Peyer's patch (tissue), 4 donors: ENCODE results near the gene ACO1. TPM values are rescaled to one million over a fixed set of nuclear protein-coding genes. Genes with fewer than 3 reads are reported as not detected.
"Not testable (repeated sequence)": the region's sequence is repeated elsewhere in the genome, so short reads cannot be mapped to it uniquely, and the experiment has no call there.

Experiments used
- DNase-seq, 3 donors: peaks; one replicate each; pipeline ENCODE4 v3.0.0-alpha.2; 2017 to 2019
- H3K27ac ChIP-seq, 4 donors: fragments of 200-600 bp; sonication (generic); one replicate each; pipeline ENCODE4 v1.5.1; 2016 to 2019
- H3K27me3 ChIP-seq, 2 donors: fragments of 200-600 bp; sonication (generic); one replicate each; pipeline ENCODE4 v1.5.1; 2019
- H3K36me3 ChIP-seq, 3 donors: fragments of 200-600 bp; sonication (generic); one replicate each; pipeline ENCODE4 v1.5.1; 2016 to 2019
- H3K4me1 ChIP-seq, 4 donors: fragments of 200-600 bp; sonication (generic); one replicate each; pipeline ENCODE4 v1.5.1; 2016 to 2019
- H3K4me3 ChIP-seq, 4 donors: fragments of 200-600 bp; sonication (generic); 1 replicate in 3 of 4; 2 replicates in 1 of 4; pipeline ENCODE4 v1.5.1; 2016 to 2019; ENCODE audit warnings: mild to moderate bottlenecking in 1 of 4
- H3K9me3 ChIP-seq, 4 donors: fragments of 200-600 bp; sonication (generic); one replicate each; pipeline ENCODE4 v1.5.1; 2016 to 2019; ENCODE audit warnings: mild to moderate bottlenecking in 1 of 4
- CTCF ChIP-seq, 6 experiments: fragments of 450-650 bp in 4 of 6; fragments of 200-600 bp in 2 of 6; sonication (generic) in 1 of 6; IDR thresholded peaks; one replicate each; pipeline ENCODE4 v1.5.1; 2017 to 2019; ENCODE audit warnings: antibody characterized with exemption in 6 of 6, mild to moderate bottlenecking in 3 of 6, moderate library complexity in 1 of 6
- POLR2A ChIP-seq, 2 donors: fragments of 450-650 bp; IDR thresholded peaks; one replicate each; pipeline ENCODE4 v1.5.1; 2017; ENCODE audit warnings: antibody characterized with exemption in 2 of 2, mild to moderate bottlenecking in 2 of 2, moderate library complexity in 2 of 2
- total RNA-seq, 4 donors: library from RNA; depleted of rRNA; stranded (reverse); fragments of >200 nt; gene quantifications; one replicate each; pipeline ENCODE4 v1.1.0, GENCODE V29; 2016

Gene ACO1
- total RNA-seq, 4 donors from 2014 or later, result 22.3 to 61.8 (median 51.7) TPM

DNA sequence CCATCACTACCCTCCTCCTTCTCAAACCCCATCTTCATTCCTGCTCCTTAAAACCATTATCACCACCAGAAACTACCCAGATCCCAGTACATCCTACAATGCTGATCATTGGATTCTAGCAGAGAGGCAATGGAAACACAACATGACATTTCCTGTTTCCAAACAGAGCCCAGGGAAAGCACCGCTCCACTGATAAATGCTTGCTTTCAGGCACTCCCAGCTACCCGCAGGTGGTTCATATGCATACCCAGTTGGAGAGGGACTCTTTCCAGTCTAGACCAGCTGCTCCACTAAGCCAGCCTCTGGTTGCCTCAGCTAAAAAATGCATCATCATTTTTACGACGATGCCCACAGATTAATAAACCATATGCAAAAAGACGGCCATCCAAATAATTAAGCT is 39.2 kb upstream of the ACO1 start:
- DNase-seq, result no peak
- H3K27ac ChIP-seq, result no peak overlapping the region
- TF ChIP-seq POLR2A (IDR thresholded peaks at IDR 0.05) (no peak), CTCF (IDR thresholded peaks at IDR 0.05) (no peak)
- H3K27me3 ChIP-seq, result no peaks in the 10 kb centered on the region
- no peaks in the 10 kb centered on the region for H3K9me3 ChIP-seq
- H3K4me3 ChIP-seq, result no peak overlapping the region
- no peaks in the 10 kb centered on the region for H3K36me3 ChIP-seq
- H3K4me1 ChIP-seq, result no peaks in the 10 kb centered on the region

DNA sequence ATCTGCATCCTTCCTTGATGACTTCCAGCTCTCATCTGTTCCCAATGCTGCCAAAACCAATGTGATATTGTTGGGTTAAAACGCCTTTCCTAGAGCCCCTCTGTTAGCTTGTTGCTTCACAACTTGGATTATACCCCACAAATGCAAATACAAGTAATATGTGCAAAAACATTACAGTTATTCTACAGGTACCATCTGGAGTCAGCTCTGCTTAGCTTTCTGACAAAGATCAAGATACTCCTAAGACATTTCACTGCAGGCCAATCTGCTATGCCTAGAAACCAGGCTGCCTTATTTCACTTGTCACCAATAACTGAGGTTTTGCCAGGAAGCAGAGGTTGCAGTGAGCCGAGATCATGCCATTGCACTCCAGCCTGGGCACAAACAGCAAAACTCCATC is 36.9 kb upstream of the ACO1 start:
- Histone ChIP-seq H3K27ac (no peak overlapping the region), H3K27me3 (no peaks in the 10 kb centered on the region)
- TF ChIP-seq POLR2A (IDR thresholded peaks at IDR 0.05) (no peak), CTCF (IDR thresholded peaks at IDR 0.05) (no peak)

GRCh38 chr9:32348106-32348695 is 36.2 kb upstream of the ACO1 start:
- TF ChIP-seq POLR2A (IDR thresholded peaks at IDR 0.05) (no peak), CTCF (IDR thresholded peaks at IDR 0.05) (no peak)
- H3K27me3 ChIP-seq, result no peaks in the 10 kb centered on the region
- H3K36me3 ChIP-seq, result no peaks in the 10 kb centered on the region
- no peak for DNase-seq
- H3K9me3 ChIP-seq, result no peaks in the 10 kb centered on the region
- no peak overlapping the region for H3K27ac ChIP-seq
- no peak overlapping the region for H3K4me3 ChIP-seq
- no peaks in the 10 kb centered on the region for H3K4me1 ChIP-seq

More for the DNA sequence above, 36.9 kb upstream of the ACO1 start:
- no peak for DNase-seq
- H3K36me3 ChIP-seq, result no peaks in the 10 kb centered on the region
- no peaks in the 10 kb centered on the region for H3K4me1 ChIP-seq
- H3K4me3 ChIP-seq, result no peak overlapping the region
- no peaks in the 10 kb centered on the region for H3K9me3 ChIP-seq

- Histone ChIP-seq H3K4me3 (no peak overlapping the region), H3K9me3 (no peaks in the 10 kb centered on the region), H3K27ac (no peak overlapping the region), H3K36me3 (no peaks in the 10 kb centered on the region), H3K27me3 (no peaks in the 10 kb centered on the region), H3K4me1 (no peaks in the 10 kb centered on the region)
- TF ChIP-seq CTCF (IDR thresholded peaks at IDR 0.05), result no peak
- no peak for DNase-seq
These were observed 35.4 kb upstream of the ACO1 start for GRCh38 chr9:32349013-32349412.

DNA sequence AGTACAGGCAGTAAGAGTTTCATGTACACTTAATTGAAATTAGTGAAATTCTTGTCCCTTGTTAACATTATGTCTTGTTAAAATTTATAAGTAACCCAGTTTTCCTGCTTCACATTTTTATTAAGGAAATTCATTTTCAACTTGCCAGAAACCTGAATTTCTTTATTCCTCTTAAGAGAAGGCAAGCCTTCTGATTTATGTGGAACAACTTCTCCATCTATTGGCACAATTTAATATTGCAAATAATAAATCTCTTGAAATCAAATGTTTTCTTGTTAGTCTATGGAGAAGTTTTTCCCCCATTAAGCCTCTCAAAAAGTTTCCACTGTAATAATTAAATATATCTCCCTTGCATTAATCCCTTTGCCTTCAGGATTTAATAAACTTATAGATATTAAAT is 33.8 kb upstream of the ACO1 start:
- H3K27me3 ChIP-seq, result no peaks in the 10 kb centered on the region
- TF ChIP-seq CTCF (IDR thresholded peaks at IDR 0.05), result peak in 4 of 6 experiments; percentile 17 to 31 (median 22)
- no peak for TF ChIP-seq POLR2A (IDR thresholded peaks at IDR 0.05)
- no peaks in the 10 kb centered on the region for H3K36me3 ChIP-seq
- no peaks in the 10 kb centered on the region for H3K4me1 ChIP-seq
- H3K9me3 ChIP-seq, result no peaks in the 10 kb centered on the region
- DNase-seq, result no peak
- H3K27ac ChIP-seq, result no peak overlapping the region
- no peak overlapping the region for H3K4me3 ChIP-seq

DNA sequence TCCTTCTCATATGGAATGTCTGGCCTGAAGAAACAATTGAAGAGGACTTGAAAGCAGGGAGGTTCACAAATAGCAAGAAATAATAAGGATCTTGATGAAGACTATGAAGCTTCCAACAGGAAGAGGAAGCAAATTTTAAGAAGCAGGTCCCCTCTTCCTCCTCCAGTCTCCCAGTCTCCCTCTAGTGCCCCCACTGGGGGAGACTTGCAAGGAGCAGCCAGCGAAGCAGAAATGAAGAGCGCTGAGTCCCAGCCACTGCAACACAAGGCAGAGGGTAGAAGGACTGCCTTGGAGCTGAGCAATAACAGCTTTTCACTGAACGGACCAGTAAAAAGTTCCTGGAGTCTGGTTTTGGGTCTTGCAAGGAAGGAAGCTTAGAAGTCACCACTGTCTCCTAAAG is 32.6 kb upstream of the ACO1 start:
- DNase-seq, result no peak
- no peak overlapping the region for H3K27ac ChIP-seq
- no peaks in the 10 kb centered on the region for H3K4me1 ChIP-seq
- no peaks in the 10 kb centered on the region for H3K27me3 ChIP-seq
- H3K36me3 ChIP-seq, result no peaks in the 10 kb centered on the region
- no peak for TF ChIP-seq POLR2A (IDR thresholded peaks at IDR 0.05)
- TF ChIP-seq CTCF (IDR thresholded peaks at IDR 0.05), result no peak
- no peak overlapping the region for H3K4me3 ChIP-seq
- H3K9me3 ChIP-seq, result no peaks in the 10 kb centered on the region

DNA sequence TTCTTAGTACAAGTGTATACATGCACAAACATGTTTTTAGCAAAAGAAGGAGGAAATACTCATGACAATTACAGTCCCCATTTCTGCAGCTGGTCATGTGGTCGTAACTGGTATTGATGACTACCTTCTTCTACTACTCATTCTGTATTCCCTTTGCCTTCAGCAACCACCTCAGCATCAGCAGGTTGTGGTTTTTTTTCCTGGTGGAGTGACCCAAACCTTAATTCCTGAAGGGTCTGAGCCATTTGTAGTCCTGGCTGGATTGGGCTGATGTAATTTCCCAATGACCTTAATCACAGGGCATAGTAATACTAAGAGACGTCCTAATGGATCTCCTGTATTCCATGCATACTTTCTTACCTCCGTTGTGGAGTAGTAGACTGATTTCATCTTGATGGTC is 31.0 kb upstream of the ACO1 start:
- H3K27me3 ChIP-seq, H3K9me3 ChIP-seq, DNase-seq, H3K36me3 ChIP-seq, H3K4me1 ChIP-seq, H3K4me3 ChIP-seq, H3K27ac ChIP-seq: not testable (repeated sequence)
